H1 (cell line): ENCODE results near the gene EFR3B. TPM values are rescaled to one million over a fixed set of nuclear protein-coding genes. Genes with fewer than 3 reads are reported as not detected.

Experiments used
- BACH1 ChIP-seq: IDR thresholded peaks from 2 replicates; pipeline ENCODE4 v1.6.1; 2012; ENCODE audit warnings: low read length, improper control_type of control experiment
- FOSL1 ChIP-seq: IDR thresholded peaks from 2 replicates; pipeline ENCODE4 v1.6.1; 2011; ENCODE audit warnings: mild to moderate bottlenecking, low read depth, low read length, moderate library complexity; ENCODE audit not compliant: insufficient read depth
- GTF2F1 ChIP-seq: IDR thresholded peaks from 2 replicates; pipeline ENCODE4 v1.6.1; 2012; ENCODE audit warnings: low read depth, low read length, improper control_type of control experiment, borderline replicate concordance
- NANOG ChIP-seq: IDR thresholded peaks from 2 replicates; pipeline ENCODE4 v1.6.1; 2011; ENCODE audit warnings: low read length, low read depth, mild to moderate bottlenecking, inconsistent platforms; ENCODE audit not compliant: insufficient read depth, poor library complexity, severe bottlenecking
- POLR2AphosphoS5 ChIP-seq: IDR thresholded peaks from 2 replicates; pipeline ENCODE4 v1.6.1; 2011; ENCODE audit warnings: low read depth, low read length
- RBBP5 ChIP-seq: IDR thresholded peaks from 2 replicates; pipeline ENCODE4 v1.7.1; 2012; ENCODE audit warnings: low read depth, mild to moderate bottlenecking, inconsistent platforms, low read length, moderate library complexity, borderline replicate concordance
- RXRA ChIP-seq: IDR thresholded peaks from 2 replicates; pipeline ENCODE4 v1.6.1; 2011; ENCODE audit warnings: low read depth, mild to moderate bottlenecking, low read length, moderate library complexity; ENCODE audit not compliant: insufficient read depth
- SRF ChIP-seq: IDR thresholded peaks from 2 replicates; pipeline ENCODE4 v1.6.1; 2011; ENCODE audit warnings: mild to moderate bottlenecking, low read depth, low read length, moderate library complexity
- TBP ChIP-seq: IDR thresholded peaks from 2 replicates; pipeline ENCODE4 v1.6.1; 2011; ENCODE audit warnings: low read depth, low read length, improper control_type of control experiment
- polyA plus RNA-seq, 7 experiments: library from polyadenylated mRNA; depleted of rRNA in 3 of 7; stranded (reverse) in 5 of 7; unstranded in 2 of 7; fragments of >200 nt in 5 of 7; fragments of 200-250 nt in 2 of 7; gene quantifications; 1 replicate in 5 of 7; 2 replicates in 1 of 7; 4 replicates in 1 of 7; pipeline versions ENCODE4 v1.2.1 to v1.2.3, GENCODE V29; 2011 to 2013; ENCODE audit warnings: missing spikeins in 2 of 7, mixed read lengths in 2 of 7
- total RNA-seq: library from RNA; stranded (reverse); fragmentation: NEBNext Ultra II Directional; extraction: Animal tissue kit (Norgen Biotek cat#: 25700); gene quantifications from 2 replicates; pipeline ENCODE4 v1.2.1, GENCODE V29; 2021
- TF ChIP-seq, protein P1 (sequence below): fragments of 300-600 bp; sonication (generic); IDR thresholded peaks from 2 replicates; pipeline ENCODE4 v1.7.1; 2012; ENCODE audit warnings: low read length, moderate library complexity, mild to moderate bottlenecking, inconsistent platforms; ENCODE audit not compliant: insufficient replicate concordance

EFR3B gene
- total and polyA plus RNA-seq, 2 of the 8 experiments (the other 6 are each of a cell fraction or from before 2014, with no cell fraction given), result 3.4 to 9.6 TPM

DNA sequence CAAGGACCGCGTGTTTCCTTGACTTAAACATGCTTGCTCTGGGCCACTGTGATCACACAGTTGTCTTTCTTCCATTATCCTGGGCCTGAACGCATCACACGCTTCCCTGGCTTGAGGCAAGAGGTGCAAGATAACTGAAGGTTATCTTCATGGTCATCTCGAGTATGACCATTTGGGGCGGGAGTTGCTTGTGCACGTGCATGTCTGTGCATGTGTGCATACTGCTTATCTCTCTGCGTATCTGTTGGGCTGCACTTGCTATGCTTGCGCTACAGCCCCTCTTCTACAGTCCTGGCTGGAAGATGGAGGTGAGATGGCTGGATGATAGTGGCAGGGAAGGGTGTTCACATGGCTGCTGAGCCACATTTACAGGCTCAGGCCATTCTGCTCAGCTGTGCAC is 27.2 kb upstream of the EFR3B start (continued):
- TF ChIP-seq, protein P1, sequence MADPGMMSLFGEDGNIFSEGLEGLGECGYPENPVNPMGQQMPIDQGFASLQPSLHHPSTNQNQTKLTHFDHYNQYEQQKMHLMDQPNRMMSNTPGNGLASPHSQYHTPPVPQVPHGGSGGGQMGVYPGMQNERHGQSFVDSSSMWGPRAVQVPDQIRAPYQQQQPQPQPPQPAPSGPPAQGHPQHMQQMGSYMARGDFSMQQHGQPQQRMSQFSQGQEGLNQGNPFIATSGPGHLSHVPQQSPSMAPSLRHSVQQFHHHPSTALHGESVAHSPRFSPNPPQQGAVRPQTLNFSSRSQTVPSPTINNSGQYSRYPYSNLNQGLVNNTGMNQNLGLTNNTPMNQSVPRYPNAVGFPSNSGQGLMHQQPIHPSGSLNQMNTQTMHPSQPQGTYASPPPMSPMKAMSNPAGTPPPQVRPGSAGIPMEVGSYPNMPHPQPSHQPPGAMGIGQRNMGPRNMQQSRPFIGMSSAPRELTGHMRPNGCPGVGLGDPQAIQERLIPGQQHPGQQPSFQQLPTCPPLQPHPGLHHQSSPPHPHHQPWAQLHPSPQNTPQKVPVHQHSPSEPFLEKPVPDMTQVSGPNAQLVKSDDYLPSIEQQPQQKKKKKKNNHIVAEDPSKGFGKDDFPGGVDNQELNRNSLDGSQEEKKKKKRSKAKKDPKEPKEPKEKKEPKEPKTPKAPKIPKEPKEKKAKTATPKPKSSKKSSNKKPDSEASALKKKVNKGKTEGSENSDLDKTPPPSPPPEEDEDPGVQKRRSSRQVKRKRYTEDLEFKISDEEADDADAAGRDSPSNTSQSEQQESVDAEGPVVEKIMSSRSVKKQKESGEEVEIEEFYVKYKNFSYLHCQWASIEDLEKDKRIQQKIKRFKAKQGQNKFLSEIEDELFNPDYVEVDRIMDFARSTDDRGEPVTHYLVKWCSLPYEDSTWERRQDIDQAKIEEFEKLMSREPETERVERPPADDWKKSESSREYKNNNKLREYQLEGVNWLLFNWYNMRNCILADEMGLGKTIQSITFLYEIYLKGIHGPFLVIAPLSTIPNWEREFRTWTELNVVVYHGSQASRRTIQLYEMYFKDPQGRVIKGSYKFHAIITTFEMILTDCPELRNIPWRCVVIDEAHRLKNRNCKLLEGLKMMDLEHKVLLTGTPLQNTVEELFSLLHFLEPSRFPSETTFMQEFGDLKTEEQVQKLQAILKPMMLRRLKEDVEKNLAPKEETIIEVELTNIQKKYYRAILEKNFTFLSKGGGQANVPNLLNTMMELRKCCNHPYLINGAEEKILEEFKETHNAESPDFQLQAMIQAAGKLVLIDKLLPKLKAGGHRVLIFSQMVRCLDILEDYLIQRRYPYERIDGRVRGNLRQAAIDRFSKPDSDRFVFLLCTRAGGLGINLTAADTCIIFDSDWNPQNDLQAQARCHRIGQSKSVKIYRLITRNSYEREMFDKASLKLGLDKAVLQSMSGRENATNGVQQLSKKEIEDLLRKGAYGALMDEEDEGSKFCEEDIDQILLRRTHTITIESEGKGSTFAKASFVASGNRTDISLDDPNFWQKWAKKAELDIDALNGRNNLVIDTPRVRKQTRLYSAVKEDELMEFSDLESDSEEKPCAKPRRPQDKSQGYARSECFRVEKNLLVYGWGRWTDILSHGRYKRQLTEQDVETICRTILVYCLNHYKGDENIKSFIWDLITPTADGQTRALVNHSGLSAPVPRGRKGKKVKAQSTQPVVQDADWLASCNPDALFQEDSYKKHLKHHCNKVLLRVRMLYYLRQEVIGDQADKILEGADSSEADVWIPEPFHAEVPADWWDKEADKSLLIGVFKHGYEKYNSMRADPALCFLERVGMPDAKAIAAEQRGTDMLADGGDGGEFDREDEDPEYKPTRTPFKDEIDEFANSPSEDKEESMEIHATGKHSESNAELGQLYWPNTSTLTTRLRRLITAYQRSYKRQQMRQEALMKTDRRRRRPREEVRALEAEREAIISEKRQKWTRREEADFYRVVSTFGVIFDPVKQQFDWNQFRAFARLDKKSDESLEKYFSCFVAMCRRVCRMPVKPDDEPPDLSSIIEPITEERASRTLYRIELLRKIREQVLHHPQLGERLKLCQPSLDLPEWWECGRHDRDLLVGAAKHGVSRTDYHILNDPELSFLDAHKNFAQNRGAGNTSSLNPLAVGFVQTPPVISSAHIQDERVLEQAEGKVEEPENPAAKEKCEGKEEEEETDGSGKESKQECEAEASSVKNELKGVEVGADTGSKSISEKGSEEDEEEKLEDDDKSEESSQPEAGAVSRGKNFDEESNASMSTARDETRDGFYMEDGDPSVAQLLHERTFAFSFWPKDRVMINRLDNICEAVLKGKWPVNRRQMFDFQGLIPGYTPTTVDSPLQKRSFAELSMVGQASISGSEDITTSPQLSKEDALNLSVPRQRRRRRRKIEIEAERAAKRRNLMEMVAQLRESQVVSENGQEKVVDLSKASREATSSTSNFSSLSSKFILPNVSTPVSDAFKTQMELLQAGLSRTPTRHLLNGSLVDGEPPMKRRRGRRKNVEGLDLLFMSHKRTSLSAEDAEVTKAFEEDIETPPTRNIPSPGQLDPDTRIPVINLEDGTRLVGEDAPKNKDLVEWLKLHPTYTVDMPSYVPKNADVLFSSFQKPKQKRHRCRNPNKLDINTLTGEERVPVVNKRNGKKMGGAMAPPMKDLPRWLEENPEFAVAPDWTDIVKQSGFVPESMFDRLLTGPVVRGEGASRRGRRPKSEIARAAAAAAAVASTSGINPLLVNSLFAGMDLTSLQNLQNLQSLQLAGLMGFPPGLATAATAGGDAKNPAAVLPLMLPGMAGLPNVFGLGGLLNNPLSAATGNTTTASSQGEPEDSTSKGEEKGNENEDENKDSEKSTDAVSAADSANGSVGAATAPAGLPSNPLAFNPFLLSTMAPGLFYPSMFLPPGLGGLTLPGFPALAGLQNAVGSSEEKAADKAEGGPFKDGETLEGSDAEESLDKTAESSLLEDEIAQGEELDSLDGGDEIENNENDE, result no peak
- TF ChIP-seq POLR2AphosphoS5 (no peak), TBP (no peak), RXRA (no peak), NANOG (no peak), FOSL1 (no peak), GTF2F1 (no peak), BACH1 (no peak), SRF (no peak), RBBP5 (no peak)
- TF ChIP-seq, all 59 proteins: peak for 0
